Measurements from ENCODE around the gene MFAP4. TPM values are rescaled to one million over a fixed set of nuclear protein-coding genes. Genes with fewer than 3 reads are reported as not detected.

MFAP4 gene
- total and polyA plus RNA-seq, 12 donors: 7.2 to 84.5 (median 31.9) TPM

GRCh38 chr17:19345486-19346350 is 41.3 kb downstream of the MFAP4 start:
- peak in 4 of 7 donors; percentile 13 to 47 (median 19) for DNase-seq
- peaks cover 12 to 28% of the 10 kb centered on the region in 2 donors for H3K4me1 ChIP-seq (replicated peaks in 1 of 2)
- TF ChIP-seq POLR2A (IDR thresholded peaks at IDR 0.05) (no peak), CTCF (IDR thresholded peaks at IDR 0.05) (no peak)
- WGBS, 4 donors: 77 to 92% (median 83%) methylated on average over 7 to 13 of the region's 13 CpGs
- H3K27ac ChIP-seq: peak overlapping the region in 2 of 5 donors; percentile 64 to 79
- no peaks in the 10 kb centered on the region for H3K36me3 ChIP-seq (replicated peaks in 1 of 2)
- H3K27me3 ChIP-seq: no peaks in the 10 kb centered on the region
- no peaks in the 10 kb centered on the region for H3K9me3 ChIP-seq (replicated peaks in 1 of 3)
- intact Hi-C loops (cut with DNase I): no loop called here
- no peak overlapping the region for H3K4me3 ChIP-seq

DNA sequence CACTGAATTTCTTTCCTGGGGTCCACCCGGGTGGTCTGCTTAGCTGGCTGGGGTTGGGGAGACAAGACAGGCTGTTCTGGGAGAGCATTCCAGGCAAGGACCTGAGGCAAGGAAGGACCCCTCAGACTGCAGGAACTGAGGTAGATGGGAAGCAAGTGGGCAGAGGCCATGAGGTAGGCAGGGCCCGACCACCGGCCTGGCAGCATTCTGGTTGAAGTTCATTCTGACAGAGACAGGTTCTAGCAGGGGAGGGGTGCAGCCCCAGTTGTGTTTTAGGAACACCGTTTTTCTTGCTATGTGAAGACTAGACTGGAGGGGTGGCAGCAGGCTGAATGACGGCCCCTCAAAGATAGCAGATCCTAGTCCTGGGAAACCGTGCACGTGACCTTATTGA is 41.9 kb downstream of the MFAP4 start:
- Histone ChIP-seq H3K27me3 (no peaks in the 10 kb centered on the region), H3K4me1 (replicated peaks in 1 of 2) (peaks cover 12 to 28% of the 10 kb centered on the region in 2 donors), H3K36me3 (replicated peaks in 1 of 2) (no peaks in the 10 kb centered on the region), H3K27ac (no peak overlapping the region), H3K9me3 (replicated peaks in 1 of 3) (no peaks in the 10 kb centered on the region), H3K4me3 (no peak overlapping the region)
- WGBS, 4 donors: 75 to 94% (median 92%) methylated on average over 5 to 7 of the region's 7 CpGs
- intact Hi-C loops (cut with DNase I): no loop called here
- TF ChIP-seq CTCF (IDR thresholded peaks at IDR 0.05): no peak
- TF ChIP-seq POLR2A (IDR thresholded peaks at IDR 0.05): no peak
- DNase-seq: peak in 4 of 7 donors; percentile 12 to 55 (median 13)

- Histone ChIP-seq H3K9me3 (replicated peaks in 1 of 3) (no peaks in the 10 kb centered on the region), H3K27me3 (no peaks in the 10 kb centered on the region), H3K4me3 (no peak overlapping the region), H3K36me3 (replicated peaks in 1 of 2) (no peaks in the 10 kb centered on the region), H3K4me1 (replicated peaks in 1 of 2) (peaks cover 12 to 28% of the 10 kb centered on the region in 2 donors), H3K27ac (no peak overlapping the region)
- intact Hi-C loops (cut with DNase I): no loop called here
- peak in 4 of 7 donors; percentile 13 to 52 (median 20) for DNase-seq
- 71 to 93% (median 89%) methylated on average over 2 to 40 of the region's 40 CpGs for WGBS, 4 donors
- TF ChIP-seq CTCF (IDR thresholded peaks at IDR 0.05) (no peak), POLR2A (IDR thresholded peaks at IDR 0.05) (no peak)
These were observed 42.5 kb downstream of the MFAP4 start for GRCh38 chr17:19344311-19345066.

DNA sequence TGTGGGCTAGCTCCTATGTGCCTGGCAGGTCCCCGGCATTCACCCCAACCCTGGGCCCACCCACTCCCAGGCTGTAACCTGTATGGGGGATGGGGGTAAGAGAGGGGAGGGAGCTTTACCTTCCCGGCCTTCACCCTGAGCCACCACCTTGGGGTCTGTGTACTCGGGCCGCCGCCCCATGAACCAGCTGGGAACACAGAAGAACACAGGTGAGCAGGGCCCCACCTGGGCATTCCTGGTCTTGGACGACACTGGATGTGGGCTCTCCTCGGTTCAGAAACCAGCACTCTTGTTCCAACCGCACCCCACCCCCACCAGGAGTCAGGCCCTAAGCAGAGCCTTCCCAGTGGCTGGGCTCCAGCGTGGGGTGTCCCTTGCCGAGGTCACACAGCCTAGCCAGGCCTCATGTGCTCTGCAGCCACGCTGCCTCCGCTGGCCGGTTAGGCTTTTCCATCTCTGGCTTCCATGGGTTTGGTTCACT is 43.3 kb downstream of the MFAP4 start:
- H3K36me3 ChIP-seq (replicated peaks in 1 of 2): no peaks in the 10 kb centered on the region
- peaks cover 12 to 28% of the 10 kb centered on the region in 2 donors for H3K4me1 ChIP-seq (replicated peaks in 1 of 2)
- WGBS, 4 donors: 67 to 74% (median 72%) methylated on average over 7 to 13 of the region's 13 CpGs
- no peak overlapping the region for H3K27ac ChIP-seq
- no peak for TF ChIP-seq CTCF (IDR thresholded peaks at IDR 0.05)
- TF ChIP-seq POLR2A (IDR thresholded peaks at IDR 0.05): no peak
- H3K27me3 ChIP-seq: no peaks in the 10 kb centered on the region
- H3K4me3 ChIP-seq: no peak overlapping the region
- intact Hi-C loops (cut with DNase I): no loop called here
- DNase-seq: peak in 5 of 7 donors; percentile 30 to 69 (median 57)
- no peaks in the 10 kb centered on the region for H3K9me3 ChIP-seq (replicated peaks in 1 of 3)
